Cardiac muscle cell (in vitro differentiated cells and primary cell): ENCODE measurements around the gene EXOC4. TPM values are rescaled to one million over a fixed set of nuclear protein-coding genes. Genes with fewer than 3 reads are reported as not detected.
A peak's percentile ranks its signal among the peaks of the same experiment; 100 is the strongest.

Experiments
- DNase-seq, 2 donors: peaks; one replicate each; pipeline versions ENCODE4 v3.0.0 to v3.0.0-alpha.2; 2010 to 2017; ENCODE audit warnings: low read depth in 1 of 2, low spot score in 1 of 2
- H3K27ac ChIP-seq: fragments of 200-600 bp; sonication (generic); 2 replicates; pipeline ENCODE4 v1.5.1; 2016
- H3K27me3 ChIP-seq: fragments of 200-600 bp; sonication (generic); 2 replicates; pipeline ENCODE4 v1.6.0; 2016; ENCODE audit warnings: control low read depth
- H3K36me3 ChIP-seq: fragments of 200-600 bp; sonication (generic); 2 replicates; pipeline ENCODE4 v1.5.1; 2016; ENCODE audit warnings: control low read depth
- H3K4me1 ChIP-seq: fragments of 200-600 bp; sonication (generic); 2 replicates; pipeline ENCODE4 v1.8.1; 2017; ENCODE audit warnings: low read depth, mild to moderate bottlenecking, mixed run types
- H3K4me3 ChIP-seq: fragments of 200-600 bp; sonication (generic); 2 replicates; pipeline ENCODE4 v1.5.1; 2016; ENCODE audit warnings: mild to moderate bottlenecking
- H3K9me3 ChIP-seq: fragments of 200-600 bp; sonication (generic); 2 replicates; pipeline ENCODE4 v1.5.1; 2017; ENCODE audit warnings: low read depth, mild to moderate bottlenecking, control low read depth
- CTCF ChIP-seq: IDR thresholded peaks from 2 replicates; pipeline ENCODE4 v1.5.1; 2012; ENCODE audit warnings: low read depth, mild to moderate bottlenecking, low read length
- polyA plus RNA-seq: library from polyadenylated mRNA; unstranded; fragments of >200 nt; fragmentation: Nextera tagmentation; extraction: Ambion mirVana; gene quantifications from 2 replicates; pipeline ENCODE4 v1.2.1, GENCODE V29; 2016
- total RNA-seq: library from RNA; depleted of rRNA; stranded (reverse); fragments of >200 nt; gene quantifications from 2 replicates; pipeline ENCODE4 v1.2.3, GENCODE V29; 2016

Gene EXOC4
- total and polyA plus RNA-seq, 2 experiments from 2014 or later, result 33.6 to 46.0 TPM

GRCh38 chr7:133408212-133408611 is 155.3 kb downstream of the EXOC4 start:
- H3K9me3 ChIP-seq, result no peaks in the 10 kb centered on the region
- no peak for DNase-seq
- no peaks in the 10 kb centered on the region for H3K36me3 ChIP-seq
- H3K4me1 ChIP-seq, result no peaks in the 10 kb centered on the region
- H3K27ac ChIP-seq, result no peak overlapping the region
- TF ChIP-seq CTCF, result no peak
- no peak overlapping the region for H3K4me3 ChIP-seq
- H3K27me3 ChIP-seq, result no peaks in the 10 kb centered on the region

DNA sequence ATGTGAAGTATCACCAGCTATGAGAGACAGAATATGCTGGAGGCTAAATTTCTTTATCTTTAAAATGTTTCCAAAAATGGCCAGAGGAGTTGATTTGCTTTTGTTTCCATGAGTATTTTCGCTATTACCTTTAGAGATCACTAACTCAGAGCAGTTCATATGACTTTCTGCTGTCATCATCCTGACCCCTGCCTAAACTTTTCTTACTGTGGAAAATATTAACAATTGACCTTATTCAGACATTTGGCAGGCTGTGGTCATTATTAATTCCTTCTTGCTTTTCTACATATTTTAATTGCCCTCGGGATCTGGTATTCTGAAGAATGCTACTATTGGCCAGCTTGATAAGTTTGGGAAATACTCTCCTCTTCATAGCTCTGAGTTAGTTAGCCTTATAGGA is 156.5 kb downstream of the EXOC4 start:
- no peaks in the 10 kb centered on the region for H3K27me3 ChIP-seq
- no peak overlapping the region for H3K4me3 ChIP-seq
- no peaks in the 10 kb centered on the region for H3K9me3 ChIP-seq
- H3K27ac ChIP-seq, result no peak overlapping the region
- no peaks in the 10 kb centered on the region for H3K36me3 ChIP-seq
- DNase-seq, result no peak
- no peak for TF ChIP-seq CTCF
- H3K4me1 ChIP-seq, result no peaks in the 10 kb centered on the region

DNA sequence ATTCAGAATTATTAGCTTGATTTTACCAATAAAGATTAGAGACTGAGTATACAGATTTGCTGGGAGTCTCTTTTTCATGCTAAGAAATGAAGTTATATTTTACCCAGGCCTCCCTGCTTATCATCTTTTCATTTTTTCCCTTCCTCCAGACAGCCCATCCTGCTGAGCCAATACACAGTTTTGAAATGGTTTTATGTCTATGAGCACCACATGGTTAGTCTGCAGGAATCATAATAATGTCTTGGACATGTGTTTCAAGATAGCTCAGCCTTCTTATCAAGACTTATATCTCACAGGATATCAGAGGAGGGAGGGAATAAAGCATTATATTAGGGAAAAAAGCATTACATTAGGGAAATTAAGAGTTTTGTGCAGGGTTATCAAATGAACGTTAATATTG is 157.1 kb downstream of the EXOC4 start:
- no peak for DNase-seq
- no peaks in the 10 kb centered on the region for H3K9me3 ChIP-seq
- no peak overlapping the region for H3K4me3 ChIP-seq
- no peak overlapping the region for H3K27ac ChIP-seq
- no peaks in the 10 kb centered on the region for H3K4me1 ChIP-seq
- no peaks in the 10 kb centered on the region for H3K36me3 ChIP-seq
- TF ChIP-seq CTCF, result no peak
- H3K27me3 ChIP-seq, result no peaks in the 10 kb centered on the region

GRCh38 chr7:133411395-133411794 is 158.5 kb downstream of the EXOC4 start:
- no peak for TF ChIP-seq CTCF
- no peak overlapping the region for H3K4me3 ChIP-seq
- no peaks in the 10 kb centered on the region for H3K27me3 ChIP-seq
- no peaks in the 10 kb centered on the region for H3K4me1 ChIP-seq
- no peaks in the 10 kb centered on the region for H3K36me3 ChIP-seq
- H3K9me3 ChIP-seq, result no peaks in the 10 kb centered on the region
- no peak overlapping the region for H3K27ac ChIP-seq
- no peak for DNase-seq

GRCh38 chr7:133412942-133413341 is 160.1 kb downstream of the EXOC4 start:
- H3K4me1 ChIP-seq, result no peaks in the 10 kb centered on the region
- no peaks in the 10 kb centered on the region for H3K27me3 ChIP-seq
- no peak overlapping the region for H3K4me3 ChIP-seq
- DNase-seq, result peak; percentile 14 to 21
- no peaks in the 10 kb centered on the region for H3K9me3 ChIP-seq
- H3K27ac ChIP-seq, result no peak overlapping the region
- H3K36me3 ChIP-seq, result no peaks in the 10 kb centered on the region
- TF ChIP-seq CTCF, result no peak

DNA sequence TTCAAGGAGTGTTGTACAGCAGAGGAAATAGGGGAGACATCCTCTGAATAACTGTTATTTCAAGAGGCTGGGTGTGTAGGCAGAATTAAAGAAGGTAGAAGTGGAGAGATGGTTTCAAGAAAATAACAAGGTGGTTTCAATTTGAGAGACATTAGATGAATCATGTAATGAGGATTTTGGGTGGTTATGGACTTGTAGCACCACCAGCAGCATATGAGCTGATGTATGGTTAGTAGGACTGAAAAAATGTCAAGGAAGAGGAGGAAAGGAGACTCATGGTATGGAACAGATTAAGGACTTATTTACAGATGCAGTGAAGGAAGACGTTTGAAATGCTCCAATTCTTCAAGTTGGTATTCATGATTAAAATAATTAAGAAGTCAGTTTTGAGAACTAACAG is 166.2 kb downstream of the EXOC4 start:
- no peaks in the 10 kb centered on the region for H3K4me1 ChIP-seq
- no peak overlapping the region for H3K27ac ChIP-seq
- H3K4me3 ChIP-seq, result no peak overlapping the region
- DNase-seq, result no peak
- no peaks in the 10 kb centered on the region for H3K9me3 ChIP-seq
- no peak for TF ChIP-seq CTCF
- no peaks in the 10 kb centered on the region for H3K27me3 ChIP-seq
- no peaks in the 10 kb centered on the region for H3K36me3 ChIP-seq
